KOPT-K1 (cell line): ENCODE results near the gene ABCC3.
A peak's percentile ranks its signal among the peaks of the same experiment; 100 is the strongest.
"Not testable (repeated sequence)": the region's sequence is repeated elsewhere in the genome, so short reads cannot be mapped to it uniquely, and the experiment has no call there.

ENCODE experiments used
- H3K27ac ChIP-seq: fragments of 200-600 bp; sonication (generic); 2 replicates; pipeline ENCODE4 v1.5.1; 2016; ENCODE audit warnings: antibody characterized with exemption, mild to moderate bottlenecking, low read depth, low read length; ENCODE audit not compliant: poor library complexity, severe bottlenecking
- H3K36me3 ChIP-seq: fragments of 200-600 bp; sonication (generic); 2 replicates; pipeline ENCODE4 v1.5.1; 2017; ENCODE audit warnings: antibody characterized with exemption, mild to moderate bottlenecking, low read length, moderate library complexity; ENCODE audit not compliant: insufficient read depth
- H3K9me3 ChIP-seq: fragments of 200-600 bp; sonication (generic); 2 replicates; pipeline ENCODE4 v1.5.1; 2017; ENCODE audit warnings: antibody characterized with exemption, low read length, mild to moderate bottlenecking; ENCODE audit not compliant: insufficient read depth, poor library complexity, severe bottlenecking

ABCC3 gene

DNA sequence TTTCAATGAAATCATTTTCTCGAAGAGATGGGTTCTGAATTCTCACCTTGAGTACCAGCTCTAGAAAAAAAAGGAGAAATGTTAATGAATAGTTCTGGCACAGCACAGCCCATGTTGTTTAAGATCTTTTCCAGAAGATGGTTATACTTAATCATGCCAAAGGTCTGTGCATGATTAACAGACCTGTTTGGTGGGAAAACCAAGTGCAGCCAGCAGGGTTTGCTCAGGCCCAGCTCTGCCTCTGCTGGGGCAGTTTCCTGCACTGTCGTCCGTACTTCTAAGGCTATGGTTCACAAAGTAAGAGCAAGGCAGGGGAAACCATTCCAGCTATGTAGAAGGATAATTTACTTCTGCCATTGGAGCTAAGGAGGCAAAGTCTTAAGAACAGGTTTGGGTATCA is 62.4 kb downstream of the ABCC3 start:
- H3K27ac ChIP-seq: no peak overlapping the region
- H3K9me3 ChIP-seq: no peaks in the 10 kb centered on the region
- H3K36me3 ChIP-seq: peaks cover 98% of the 10 kb centered on the region

DNA sequence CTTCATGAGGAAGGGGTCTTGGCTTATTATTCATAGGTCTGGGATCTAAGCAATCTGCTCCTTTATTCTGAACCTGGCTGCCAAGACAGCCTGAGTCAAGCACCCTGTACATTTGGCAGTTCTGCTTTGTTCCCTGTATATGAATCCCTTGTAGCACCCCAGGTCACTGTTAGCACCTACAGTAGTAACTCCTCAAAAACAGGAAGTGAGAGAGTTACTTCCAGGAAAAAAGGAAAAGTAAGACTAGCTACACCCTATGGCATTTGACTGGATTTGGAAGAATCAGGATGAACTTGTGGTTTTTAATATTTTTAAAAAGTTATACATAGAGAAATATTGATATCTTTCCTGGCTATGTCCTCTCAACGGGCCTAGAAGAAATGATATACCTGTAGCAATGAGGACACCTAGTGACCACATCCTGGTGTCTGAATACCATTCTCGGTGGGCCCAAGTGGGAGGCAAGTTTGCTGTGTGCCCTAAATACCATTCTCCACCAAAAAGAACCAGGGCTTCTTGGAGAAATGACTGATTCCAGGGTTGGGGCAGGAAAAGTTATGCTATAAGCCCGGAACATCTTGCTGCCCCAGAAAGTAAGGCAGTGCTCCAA is 63.1 kb downstream of the ABCC3 start:
- H3K27ac ChIP-seq: no peak overlapping the region
- no peaks in the 10 kb centered on the region for H3K9me3 ChIP-seq
- H3K36me3 ChIP-seq: peaks cover 98% of the 10 kb centered on the region

- H3K9me3 ChIP-seq: no peaks in the 10 kb centered on the region
- H3K27ac ChIP-seq: no peak overlapping the region
- peaks cover 98% of the 10 kb centered on the region for H3K36me3 ChIP-seq
Measured at GRCh38 chr17:50699410-50699809, 64.7 kb downstream of the ABCC3 start.

DNA sequence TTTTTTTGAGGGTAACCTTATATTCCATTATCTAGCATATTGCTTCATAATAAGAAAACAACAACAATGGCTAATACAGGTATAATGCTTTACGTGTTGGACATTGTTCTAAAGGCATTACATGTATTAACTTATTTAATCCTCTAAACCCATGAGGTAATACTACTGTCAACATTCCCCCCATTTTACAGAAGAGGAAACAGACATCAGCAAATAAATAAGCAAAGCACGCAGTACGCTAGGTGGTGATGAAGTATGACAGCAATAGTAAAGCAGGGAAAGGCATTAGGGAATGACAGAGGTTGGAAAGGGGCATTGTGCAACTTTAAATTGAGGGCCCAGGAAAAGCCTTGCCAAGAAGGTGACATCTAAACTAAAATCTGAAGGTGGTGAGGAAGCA is 68.5 kb downstream of the ABCC3 start:
- H3K9me3 ChIP-seq: no peaks in the 10 kb centered on the region
- peaks cover 70% of the 10 kb centered on the region for H3K36me3 ChIP-seq
- H3K27ac ChIP-seq: no peak overlapping the region

GRCh38 chr17:50707289-50708049 is 72.8 kb downstream of the ABCC3 start, which contains the start of gene ANKRD40:
ANKRD40 (minus strand) TSS chr17:50707914; CDS start chr17:50707654, 260 bp downstream.
- Histone ChIP-seq H3K36me3 (peaks cover 29% of the 10 kb centered on the region), H3K9me3 (no peaks in the 10 kb centered on the region), H3K27ac (peak within 1 kb of the TSS; percentile 72)

GRCh38 chr17:50708050-50709000 is 73.6 kb downstream of the ABCC3 start:
- Histone ChIP-seq H3K36me3 (peaks cover 20% of the 10 kb centered on the region), H3K27ac (peak overlapping the region; percentile 72), H3K9me3 (no peaks in the 10 kb centered on the region)

GRCh38 chr17:50709053-50709452 is 74.4 kb downstream of the ABCC3 start:
- peaks cover 13% of the 10 kb centered on the region for H3K36me3 ChIP-seq
- H3K27ac ChIP-seq: peak overlapping the region; percentile 72
- not testable (repeated sequence) for H3K9me3 ChIP-seq

- peaks cover 5% of the 10 kb centered on the region for H3K36me3 ChIP-seq
- H3K9me3 ChIP-seq: no peaks in the 10 kb centered on the region
- no peak overlapping the region for H3K27ac ChIP-seq
Measured at GRCh38 chr17:50710025-50710424, 75.3 kb downstream of the ABCC3 start.

DNA sequence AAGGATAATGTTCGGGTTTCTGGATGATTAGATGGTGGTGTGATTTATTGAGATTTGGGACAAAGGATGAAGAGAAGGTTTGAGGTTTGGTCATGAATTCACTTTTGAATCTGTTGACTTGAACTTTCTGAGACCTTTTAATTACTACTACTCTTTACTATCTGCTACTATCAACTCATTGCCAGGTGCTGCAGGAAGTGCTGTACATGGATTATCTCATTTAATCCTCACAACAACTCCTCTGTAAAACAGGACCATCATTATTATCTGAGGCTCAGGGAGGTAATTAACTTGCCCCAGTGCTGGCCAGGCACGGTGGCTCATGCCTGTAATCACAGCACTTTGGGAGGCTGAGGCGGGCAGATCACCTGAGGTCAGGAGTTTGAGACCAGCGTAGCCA is 76.0 kb downstream of the ABCC3 start:
- H3K36me3 ChIP-seq: no peaks in the 10 kb centered on the region; the same call in 1 of the 2 replicates
- no peak overlapping the region for H3K27ac ChIP-seq
- H3K9me3 ChIP-seq: no peaks in the 10 kb centered on the region

GRCh38 chr17:50712641-50713040 is 78.0 kb downstream of the ABCC3 start:
- H3K9me3 ChIP-seq: no peaks in the 10 kb centered on the region
- H3K27ac ChIP-seq: no peak overlapping the region
- H3K36me3 ChIP-seq: no peaks in the 10 kb centered on the region

GRCh38 chr17:50715471-50715870 is 80.8 kb downstream of the ABCC3 start:
- Histone ChIP-seq H3K36me3 (no peaks in the 10 kb centered on the region), H3K9me3 (no peaks in the 10 kb centered on the region), H3K27ac (no peak overlapping the region)

DNA sequence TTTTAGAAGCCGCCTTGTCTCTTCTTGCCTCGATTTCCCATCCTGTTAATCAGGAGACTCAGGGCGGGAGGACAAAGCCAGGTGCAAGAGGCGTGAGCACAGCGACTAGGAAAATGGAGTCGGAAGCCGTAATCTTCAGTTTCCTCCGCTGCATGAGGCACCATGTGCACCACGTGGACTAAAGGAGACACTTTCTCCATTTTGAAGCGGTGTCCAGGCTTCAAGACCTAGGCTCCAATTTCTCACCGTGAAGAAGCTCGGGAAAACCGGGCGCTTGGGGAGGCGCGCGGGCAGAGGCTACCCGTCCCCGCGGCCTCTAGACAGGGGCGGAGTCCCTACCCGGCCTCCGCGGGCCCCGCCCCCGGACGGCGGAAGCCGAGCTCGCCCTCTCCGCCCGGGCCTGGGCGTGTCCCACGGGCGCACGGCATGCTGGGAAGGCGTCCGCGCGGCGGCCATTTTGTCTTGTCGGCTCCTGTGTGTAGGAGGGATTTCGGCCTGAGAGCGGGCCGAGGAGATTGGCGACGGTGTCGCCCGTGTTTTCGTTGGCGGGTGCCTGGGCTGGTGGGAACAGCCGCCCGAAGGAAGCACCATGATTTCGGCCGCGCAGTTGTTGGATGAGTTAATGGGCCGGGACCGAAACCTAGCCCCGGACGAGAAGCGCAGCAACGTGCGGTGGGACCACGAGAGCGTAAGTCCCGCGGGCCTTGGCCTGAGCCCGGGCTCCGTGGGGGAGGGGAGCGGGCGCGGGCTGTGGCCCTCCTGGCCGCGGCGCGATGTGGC is 84.7 kb downstream of the ABCC3 start, which contains the start of gene LUC7L3:
Gene LUC7L3 (plus strand): TSS at position 460 of the 780 bp plus-strand sequence. CDS start 130 bp downstream, at position 590.
- Histone ChIP-seq H3K27ac (peak within 1 kb of the TSS; percentile 94), H3K9me3 (no peaks in the 10 kb centered on the region)

GRCh38 chr17:50719924-50720794 is 85.5 kb downstream of the ABCC3 start:
- Histone ChIP-seq H3K9me3 (no peaks in the 10 kb centered on the region), H3K36me3 (peaks cover 27% of the 10 kb centered on the region), H3K27ac (peak overlapping the region; percentile 94)

More for the DNA sequence above, 84.7 kb downstream of the ABCC3 start, which contains the start of gene LUC7L3:
- H3K36me3 ChIP-seq: peaks cover 19% of the 10 kb centered on the region
